Astrocyte of the spinal cord (primary cell): ENCODE measurements around the gene NDEL1.
A peak's percentile ranks its signal among the peaks of the same experiment; 100 is the strongest.

Experiments
- DNase-seq: peaks from one replicate; pipeline ENCODE4 v3.0.0; 2011; ENCODE audit warnings: low read depth, low spot score
- H3K4me3 ChIP-seq: 2 replicates; pipeline ENCODE4 v1.5.1; 2011; ENCODE audit warnings: low read depth, mild to moderate bottlenecking, low read length, moderate library complexity
- CTCF ChIP-seq: IDR thresholded peaks from 2 replicates; pipeline ENCODE4 v1.5.1; 2012; ENCODE audit warnings: low read depth, mild to moderate bottlenecking, low read length, inconsistent platforms
- in situ Hi-C: cut with HindIII; loops from 2 replicates; pipeline ENCODE4 v1.10.0; 2017; ENCODE audit warnings: low sequenced_read_pairs

The NDEL1 gene

GRCh38 chr17:8436844-8437171 lies 1.1 kb downstream of the NDEL1 start:
- no peak for TF ChIP-seq CTCF
- in situ Hi-C loops, result no loop called here
- DNase-seq, result peak; percentile 17
- H3K4me3 ChIP-seq, result peak overlapping the region; percentile 90

GRCh38 chr17:8438441-8438840 lies 2.8 kb downstream of the NDEL1 start:
- in situ Hi-C loops, result no loop called here
- TF ChIP-seq CTCF, result no peak
- no peak overlapping the region for H3K4me3 ChIP-seq
- DNase-seq, result no peak

- no peak overlapping the region for H3K4me3 ChIP-seq
- in situ Hi-C loops, result no loop called here
- DNase-seq, result no peak
- no peak for TF ChIP-seq CTCF
Measured at GRCh38 chr17:8439681-8440080, 4.0 kb downstream of the NDEL1 start.

- DNase-seq, result no peak
- no peak for TF ChIP-seq CTCF
- no peak overlapping the region for H3K4me3 ChIP-seq
- in situ Hi-C loops, result no loop called here
Measured at GRCh38 chr17:8441690-8442089, 6.0 kb downstream of the NDEL1 start.

- in situ Hi-C loops, result no loop called here
- H3K4me3 ChIP-seq, result no peak overlapping the region
- DNase-seq, result no peak
- no peak for TF ChIP-seq CTCF
Measured at GRCh38 chr17:8442310-8442709, 6.6 kb downstream of the NDEL1 start.

GRCh38 chr17:8443756-8444155 lies 8.1 kb downstream of the NDEL1 start:
- no peak overlapping the region for H3K4me3 ChIP-seq
- TF ChIP-seq CTCF, result no peak
- DNase-seq, result no peak
- in situ Hi-C loops, result no loop called here

GRCh38 chr17:8444494-8444893 lies 8.8 kb downstream of the NDEL1 start:
- in situ Hi-C loops, result no loop called here
- no peak for DNase-seq
- TF ChIP-seq CTCF, result no peak
- H3K4me3 ChIP-seq, result no peak overlapping the region
